ENCODE data around the gene IGFBP5. TPM values are rescaled to one million over a fixed set of nuclear protein-coding genes. Genes with fewer than 3 reads are reported as not detected.

Gene IGFBP5
- polyA plus RNA-seq, 1 of the 3 experiments (the other 2 are of a cell fraction): 323 TPM

DNA sequence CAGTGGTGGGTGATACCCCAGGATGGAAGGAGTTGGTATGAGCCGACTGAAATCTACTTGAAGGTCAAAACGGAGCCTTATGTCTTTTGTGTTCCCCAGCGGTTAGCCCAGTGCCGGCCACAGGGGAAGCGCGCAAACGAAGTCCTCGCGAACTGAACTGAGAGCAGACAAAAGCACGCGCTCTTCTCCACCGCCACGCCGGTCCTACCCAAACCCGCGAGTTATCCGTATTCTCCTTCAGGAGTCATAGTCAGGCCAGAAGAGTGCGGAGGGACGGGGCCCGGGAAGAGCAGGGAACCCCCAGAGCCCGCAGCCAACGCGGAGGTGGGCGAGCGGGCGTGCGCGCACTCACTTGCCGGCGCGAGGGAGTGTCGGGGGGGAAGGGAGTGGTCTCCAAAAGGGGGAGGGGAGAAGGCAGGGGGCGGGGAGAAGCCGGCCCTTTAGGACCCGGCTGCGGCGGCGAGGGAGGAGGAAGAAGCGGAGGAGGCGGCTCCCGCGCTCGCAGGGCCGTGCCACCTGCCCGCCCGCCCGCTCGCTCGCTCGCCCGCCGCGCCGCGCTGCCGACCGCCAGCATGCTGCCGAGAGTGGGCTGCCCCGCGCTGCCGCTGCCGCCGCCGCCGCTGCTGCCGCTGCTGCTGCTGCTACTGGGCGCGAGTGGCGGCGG is 62.3 kb downstream of the IGFBP5 start, which contains the start of gene IGFBP2 (continued):
- TF ChIP-seq ZBTB33 (IDR thresholded peaks at IDR 0.05; ENCODE audit: borderline replicate concordance, low read depth): no peak
- no peak for TF ChIP-seq RXRA (IDR thresholded peaks at IDR 0.05; ENCODE audit: borderline replicate concordance, low read depth)
- no peak for TF ChIP-seq FOXM1 (IDR thresholded peaks at IDR 0.05; ENCODE audit: low read depth)
- TF ChIP-seq SMC3 (IDR thresholded peaks at IDR 0.05; ENCODE audit: low read depth, low read length): no peak
- TF ChIP-seq NFIC (IDR thresholded peaks at IDR 0.05; ENCODE audit: borderline replicate concordance): no peak
- TF ChIP-seq, protein P1, sequence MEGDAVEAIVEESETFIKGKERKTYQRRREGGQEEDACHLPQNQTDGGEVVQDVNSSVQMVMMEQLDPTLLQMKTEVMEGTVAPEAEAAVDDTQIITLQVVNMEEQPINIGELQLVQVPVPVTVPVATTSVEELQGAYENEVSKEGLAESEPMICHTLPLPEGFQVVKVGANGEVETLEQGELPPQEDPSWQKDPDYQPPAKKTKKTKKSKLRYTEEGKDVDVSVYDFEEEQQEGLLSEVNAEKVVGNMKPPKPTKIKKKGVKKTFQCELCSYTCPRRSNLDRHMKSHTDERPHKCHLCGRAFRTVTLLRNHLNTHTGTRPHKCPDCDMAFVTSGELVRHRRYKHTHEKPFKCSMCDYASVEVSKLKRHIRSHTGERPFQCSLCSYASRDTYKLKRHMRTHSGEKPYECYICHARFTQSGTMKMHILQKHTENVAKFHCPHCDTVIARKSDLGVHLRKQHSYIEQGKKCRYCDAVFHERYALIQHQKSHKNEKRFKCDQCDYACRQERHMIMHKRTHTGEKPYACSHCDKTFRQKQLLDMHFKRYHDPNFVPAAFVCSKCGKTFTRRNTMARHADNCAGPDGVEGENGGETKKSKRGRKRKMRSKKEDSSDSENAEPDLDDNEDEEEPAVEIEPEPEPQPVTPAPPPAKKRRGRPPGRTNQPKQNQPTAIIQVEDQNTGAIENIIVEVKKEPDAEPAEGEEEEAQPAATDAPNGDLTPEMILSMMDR (IDR thresholded peaks at IDR 0.05): no peak
- 0 out of 2 replicates have a peak, but pooled peaks have one; percentile 26 for TF ChIP-seq SIN3A (IDR thresholded peaks at IDR 0.05; ENCODE audit: borderline replicate concordance, low read depth, low read length)
- TF ChIP-seq YY1 (IDR thresholded peaks at IDR 0.05; ENCODE audit: low read depth): no peak

DNA sequence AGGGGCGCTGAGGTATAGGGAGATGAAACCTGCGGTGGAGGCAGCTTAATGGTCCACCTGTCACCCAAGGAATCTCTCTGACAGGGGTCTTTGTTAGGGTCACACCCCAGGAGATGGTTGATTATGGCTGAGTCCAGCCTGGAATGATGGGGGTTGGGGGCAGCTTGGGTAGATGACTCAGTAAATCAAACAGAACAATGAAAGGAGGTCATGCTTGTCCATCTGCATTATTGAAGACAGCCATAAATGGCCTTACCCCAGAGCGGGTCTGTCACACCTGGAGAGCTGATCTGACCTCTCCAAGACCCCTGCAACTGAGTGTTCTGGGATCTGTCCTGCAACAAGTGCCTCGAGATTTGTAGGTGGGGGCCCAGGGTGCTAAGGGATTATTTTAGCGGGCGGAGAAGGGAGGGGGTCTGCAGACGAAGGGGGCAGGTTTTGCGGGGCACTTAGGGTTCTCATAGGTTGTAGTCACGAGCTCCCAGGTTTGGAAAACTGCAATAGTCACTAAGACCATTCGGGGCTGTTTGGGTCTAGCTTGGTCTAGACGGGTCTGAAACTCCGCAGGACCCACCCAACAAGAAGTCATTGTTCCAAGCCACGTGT is 62.9 kb downstream of the IGFBP5 start:
- ChIA-PET CTCF (interaction anchor here (0.6 to 8.1 kb wide), 6 partner anchors 12 to 115 kb away, joined by 3 to 82 read pairs (median 4); no protein-coding TSS in a partner anchor), POLR2A (interaction anchor here (0.6 to 1.0 kb wide), 2 partner anchors 35 to 1097 kb away, joined by 3 to 4 read pairs; no protein-coding TSS in a partner anchor)
- Histone ChIP-seq H3K9ac (no peak overlapping the region; the same call in 1 of the 2 replicates), H2AFZ (ENCODE audit: low read depth) (no peak overlapping the region), H3K4me1 (ENCODE audit: control insufficient read depth in 1 of 2, insufficient read depth in 2 of 2, low read depth in 1 of 2, low read length in 1 of 2) (peaks cover 10 to 26% of the 10 kb centered on the region in 2 experiments; a peak in 2 of 4 replicates), H3K4me2 (peak overlapping the region; percentile 88), H3K27me3 (ENCODE audit: insufficient read depth) (no peaks in the 10 kb centered on the region), H3K4me3 (ENCODE audit: low read depth in 2 of 2, low read length in 1 of 2) (peak overlapping the region; percentile 55 to 86), H3K27ac (ENCODE audit: low read depth in 2 of 2, low read length in 1 of 2) (peak overlapping the region in 1 of 2 experiments; percentile 72; a peak in 1 of 4 replicates), H3K36me3 (replicated peaks in 1 of 2; ENCODE audit: control insufficient read depth in 1 of 2, insufficient read depth in 2 of 2, low read length in 1 of 2) (peaks cover 0 to 2% of the 10 kb centered on the region in 2 experiments), H3K9me3 (no peaks in the 10 kb centered on the region), H4K20me1 (ENCODE audit: insufficient read depth) (no peaks in the 10 kb centered on the region), H3K9me2 (no peaks in the 10 kb centered on the region), H3F3A (replicated peaks; ENCODE audit: insufficient read depth) (peaks cover 3% of the 10 kb centered on the region), H3K79me2 (ENCODE audit: insufficient read depth) (peaks cover 36% of the 10 kb centered on the region)
- TF ChIP-seq SMC3 (IDR thresholded peaks at IDR 0.05; ENCODE audit: low read depth, low read length): no peak
- no peak for TF ChIP-seq MXI1 (IDR thresholded peaks at IDR 0.05; ENCODE audit: low read depth, low read length)
- TF ChIP-seq, protein P2, sequence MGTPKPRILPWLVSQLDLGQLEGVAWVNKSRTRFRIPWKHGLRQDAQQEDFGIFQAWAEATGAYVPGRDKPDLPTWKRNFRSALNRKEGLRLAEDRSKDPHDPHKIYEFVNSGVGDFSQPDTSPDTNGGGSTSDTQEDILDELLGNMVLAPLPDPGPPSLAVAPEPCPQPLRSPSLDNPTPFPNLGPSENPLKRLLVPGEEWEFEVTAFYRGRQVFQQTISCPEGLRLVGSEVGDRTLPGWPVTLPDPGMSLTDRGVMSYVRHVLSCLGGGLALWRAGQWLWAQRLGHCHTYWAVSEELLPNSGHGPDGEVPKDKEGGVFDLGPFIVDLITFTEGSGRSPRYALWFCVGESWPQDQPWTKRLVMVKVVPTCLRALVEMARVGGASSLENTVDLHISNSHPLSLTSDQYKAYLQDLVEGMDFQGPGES (IDR thresholded peaks at IDR 0.05; ENCODE audit: low read depth, low read length): no peak
- no peak for TF ChIP-seq GATA2 (CRISPR knock-in tag; IDR thresholded peaks at IDR 0.05)
- TF ChIP-seq USF1 (IDR thresholded peaks at IDR 0.05; ENCODE audit: borderline replicate concordance, low read depth): no peak
- no peak for TF ChIP-seq TCF12 (IDR thresholded peaks at IDR 0.05)
- TF ChIP-seq RFX5 (IDR thresholded peaks at IDR 0.05; ENCODE audit: low read length): no peak
- TF ChIP-seq FOXM1 (IDR thresholded peaks at IDR 0.05; ENCODE audit: low read depth): no peak
- TF ChIP-seq, protein P3, sequence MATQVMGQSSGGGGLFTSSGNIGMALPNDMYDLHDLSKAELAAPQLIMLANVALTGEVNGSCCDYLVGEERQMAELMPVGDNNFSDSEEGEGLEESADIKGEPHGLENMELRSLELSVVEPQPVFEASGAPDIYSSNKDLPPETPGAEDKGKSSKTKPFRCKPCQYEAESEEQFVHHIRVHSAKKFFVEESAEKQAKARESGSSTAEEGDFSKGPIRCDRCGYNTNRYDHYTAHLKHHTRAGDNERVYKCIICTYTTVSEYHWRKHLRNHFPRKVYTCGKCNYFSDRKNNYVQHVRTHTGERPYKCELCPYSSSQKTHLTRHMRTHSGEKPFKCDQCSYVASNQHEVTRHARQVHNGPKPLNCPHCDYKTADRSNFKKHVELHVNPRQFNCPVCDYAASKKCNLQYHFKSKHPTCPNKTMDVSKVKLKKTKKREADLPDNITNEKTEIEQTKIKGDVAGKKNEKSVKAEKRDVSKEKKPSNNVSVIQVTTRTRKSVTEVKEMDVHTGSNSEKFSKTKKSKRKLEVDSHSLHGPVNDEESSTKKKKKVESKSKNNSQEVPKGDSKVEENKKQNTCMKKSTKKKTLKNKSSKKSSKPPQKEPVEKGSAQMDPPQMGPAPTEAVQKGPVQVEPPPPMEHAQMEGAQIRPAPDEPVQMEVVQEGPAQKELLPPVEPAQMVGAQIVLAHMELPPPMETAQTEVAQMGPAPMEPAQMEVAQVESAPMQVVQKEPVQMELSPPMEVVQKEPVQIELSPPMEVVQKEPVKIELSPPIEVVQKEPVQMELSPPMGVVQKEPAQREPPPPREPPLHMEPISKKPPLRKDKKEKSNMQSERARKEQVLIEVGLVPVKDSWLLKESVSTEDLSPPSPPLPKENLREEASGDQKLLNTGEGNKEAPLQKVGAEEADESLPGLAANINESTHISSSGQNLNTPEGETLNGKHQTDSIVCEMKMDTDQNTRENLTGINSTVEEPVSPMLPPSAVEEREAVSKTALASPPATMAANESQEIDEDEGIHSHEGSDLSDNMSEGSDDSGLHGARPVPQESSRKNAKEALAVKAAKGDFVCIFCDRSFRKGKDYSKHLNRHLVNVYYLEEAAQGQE (IDR thresholded peaks at IDR 0.05; ENCODE audit: low read depth, low read length): no peak
- 79% methylated on average over 12 of the region's 13 CpGs for WGBS (ENCODE audit: low lambda C conversion rate)
- DNase-seq: no peak
